Activated CD4-positive, CD25-positive, alpha-beta regulatory T cell treated with anti-CD3 and anti-CD28 coated beads, Interleukin-2, amount 50 U/mL, for 24 hours (primary cell): ENCODE results near the gene ARHGAP42.

Experiments used
- ATAC-seq, 2 donors: fragments of 150-1000 bp; cut with Tn5 transposase; one replicate each; pipeline ENCODE4 v1.10.0; 2021; ENCODE audit warnings: mild to moderate bottlenecking in 1 of 2, moderate library complexity in 1 of 2

The ARHGAP42 gene

DNA sequence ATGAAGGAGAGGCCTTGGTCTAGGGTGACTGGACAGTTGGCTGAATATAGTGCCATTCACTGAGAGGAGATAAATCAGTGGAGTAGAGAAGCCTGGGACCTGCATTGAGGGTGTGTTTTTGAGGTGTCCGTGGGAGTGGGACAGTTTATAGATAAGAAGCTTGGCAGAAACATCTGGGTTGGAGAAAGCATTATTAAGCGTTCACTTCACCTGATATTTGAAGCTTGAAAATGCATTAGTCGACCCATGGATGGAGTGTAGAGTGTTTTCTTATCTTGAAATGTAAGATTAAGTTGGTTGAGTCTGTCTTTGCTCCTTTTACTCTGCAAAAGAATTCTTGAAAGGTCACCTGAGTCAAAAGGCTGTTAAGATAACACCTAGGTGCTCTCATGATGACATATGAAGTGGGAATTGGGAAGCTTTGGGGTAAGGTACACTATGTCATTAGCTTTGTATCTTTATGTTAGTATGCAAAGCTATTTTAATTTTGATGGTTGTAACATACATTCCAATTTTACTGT is 160.7 kb downstream of the ARHGAP42 start:
- ATAC-seq: no peak

GRCh38 chr11:100849009-100849900 is 162.2 kb downstream of the ARHGAP42 start:
- ATAC-seq: no peak

DNA sequence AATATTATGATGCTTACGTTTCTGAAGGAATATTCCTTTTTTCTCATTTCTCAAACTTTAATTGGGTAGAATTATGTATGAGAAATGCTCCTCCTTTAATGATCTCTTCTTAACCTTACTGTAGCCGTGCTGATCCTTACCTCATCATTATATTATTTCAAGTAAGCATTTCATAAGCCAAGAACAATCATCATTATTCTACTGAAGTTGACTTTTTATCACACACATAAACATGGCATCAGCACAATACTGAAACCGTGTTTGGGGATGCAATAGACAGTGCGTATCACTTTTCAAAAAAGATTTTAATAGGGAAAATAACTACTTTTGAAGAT is 162.8 kb downstream of the ARHGAP42 start:
- ATAC-seq: no peak

GRCh38 chr11:100851147-100851546 is 164.1 kb downstream of the ARHGAP42 start:
- ATAC-seq: no peak

DNA sequence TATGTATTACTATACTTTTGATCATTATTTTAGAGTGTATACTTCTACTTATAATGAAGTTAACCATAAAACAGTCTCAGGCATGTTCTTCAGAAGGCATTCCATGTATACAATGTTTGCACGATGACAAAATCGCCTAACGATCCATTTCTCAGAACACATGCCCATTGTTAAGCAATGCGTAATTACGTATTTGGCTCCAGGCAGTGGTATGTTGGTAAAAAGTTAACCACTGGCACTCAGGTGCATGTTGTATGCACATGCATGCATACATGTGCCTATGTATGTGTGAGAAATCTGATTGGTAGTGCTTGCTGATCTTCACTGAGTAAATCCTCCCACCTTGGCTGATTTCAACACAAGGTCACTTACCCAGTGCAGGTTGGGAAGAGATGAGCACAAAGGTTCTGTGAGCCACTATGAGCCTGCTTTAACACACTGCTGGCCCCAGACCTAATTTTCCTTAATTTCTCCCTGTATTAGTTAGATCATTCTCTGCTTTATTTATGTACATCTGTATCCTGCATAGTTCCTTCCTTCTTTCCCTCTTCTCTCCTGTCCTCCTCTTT is 164.6 kb downstream of the ARHGAP42 start:
- no peak for ATAC-seq

DNA sequence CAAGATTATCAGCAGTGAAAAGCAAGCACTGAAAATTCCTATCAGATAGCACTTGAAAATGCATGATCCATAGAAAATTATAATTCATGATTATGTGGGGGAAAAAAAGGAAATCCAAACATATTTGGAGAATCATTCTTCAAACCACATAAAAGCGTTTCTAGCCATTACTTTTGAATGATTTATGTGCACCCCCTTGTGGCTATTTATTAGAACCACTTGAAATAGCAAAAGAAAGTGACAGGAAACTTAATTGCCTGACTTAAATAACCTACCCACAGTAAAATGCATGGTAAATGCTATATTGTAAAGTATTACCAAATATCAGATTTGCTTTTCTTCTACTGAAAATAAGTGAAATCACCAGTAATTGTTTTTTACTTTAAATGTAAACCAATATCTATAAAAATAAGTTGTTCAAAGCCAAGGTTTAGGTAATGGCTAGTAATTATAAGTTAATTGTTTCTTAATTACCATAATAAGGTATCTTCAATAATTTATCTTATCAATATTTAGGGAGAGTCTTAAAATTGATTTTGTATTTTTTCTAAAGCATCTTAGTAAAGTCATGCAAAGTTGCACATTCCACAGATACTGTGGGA is 168.5 kb downstream of the ARHGAP42 start:
- no peak for ATAC-seq

GRCh38 chr11:100857236-100858005 is 170.3 kb downstream of the ARHGAP42 start:
- ATAC-seq: no peak

GRCh38 chr11:100860318-100861155 is 173.4 kb downstream of the ARHGAP42 start:
- no peak for ATAC-seq

- no peak for ATAC-seq
These were observed 174.1 kb downstream of the ARHGAP42 start for GRCh38 chr11:100861212-100861611.

DNA sequence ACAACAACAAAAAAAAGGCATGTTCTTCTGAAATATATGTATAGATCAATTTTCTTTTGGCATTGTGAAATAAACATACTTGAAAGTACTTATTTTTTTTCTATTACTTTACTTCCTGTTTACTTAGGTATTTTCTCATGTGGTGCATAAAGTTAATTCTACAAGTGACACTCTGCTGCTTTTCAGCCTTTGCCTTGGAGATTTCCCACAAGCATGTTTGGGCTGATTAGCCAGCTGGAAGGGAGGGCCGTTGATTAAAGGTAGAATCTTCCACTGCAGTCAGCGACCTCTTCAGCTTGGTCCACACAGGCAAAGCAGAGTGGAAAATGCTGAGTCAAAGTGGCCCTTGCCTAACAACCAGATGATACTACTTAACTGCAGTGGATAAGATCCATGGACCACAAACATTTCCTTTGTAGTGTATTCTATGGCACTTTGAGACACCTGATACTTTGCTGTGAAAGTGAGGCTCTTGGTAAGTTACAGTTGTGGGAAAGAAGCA is 176.0 kb downstream of the ARHGAP42 start:
- no peak for ATAC-seq

DNA sequence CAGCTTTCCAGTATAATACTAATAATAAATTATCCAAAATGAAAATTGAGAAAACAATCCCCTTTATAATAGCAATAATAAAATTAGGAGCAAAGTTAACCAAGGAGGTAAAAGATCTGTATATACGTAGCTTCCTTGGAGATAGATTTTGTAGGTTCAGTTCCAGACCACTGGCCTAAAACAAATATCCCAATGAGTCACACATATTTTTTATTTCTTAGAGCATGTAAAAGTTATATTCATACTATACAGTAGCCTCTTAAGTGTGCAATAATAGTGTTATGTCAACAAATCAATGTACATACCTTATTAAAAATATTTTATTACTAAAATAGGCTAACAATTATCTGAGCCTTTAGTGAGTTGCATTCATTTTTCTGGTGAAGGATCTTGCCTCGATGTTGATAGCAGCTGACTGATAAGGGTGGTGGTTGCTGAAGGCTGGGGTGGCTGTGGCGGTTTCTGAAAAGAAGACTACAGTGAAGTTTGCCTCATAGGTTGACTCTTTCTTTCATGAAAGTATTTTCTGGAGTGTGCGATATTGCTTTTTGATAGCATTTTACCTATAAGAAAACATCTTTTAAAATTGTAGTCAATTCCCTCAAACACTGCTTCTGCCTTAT is 178.5 kb downstream of the ARHGAP42 start:
- ATAC-seq: no peak

DNA sequence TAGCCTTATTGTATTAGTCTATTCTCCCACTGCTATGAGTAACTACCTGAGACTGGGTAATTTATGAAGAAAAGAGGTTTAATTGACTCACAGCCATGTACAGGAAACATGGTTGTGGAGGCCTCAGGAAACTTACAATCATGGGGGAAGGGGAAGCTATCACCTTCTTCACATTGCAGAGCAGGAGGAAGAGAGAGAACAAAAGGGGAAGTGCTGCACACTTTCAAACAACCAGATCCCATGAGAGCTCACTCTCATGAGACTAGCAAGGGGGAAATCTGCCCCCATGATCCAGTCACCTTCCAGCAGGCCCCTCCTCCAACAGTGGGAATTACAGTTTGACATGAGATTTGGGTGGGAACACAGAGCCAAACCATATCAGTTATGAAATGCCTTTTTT is 179.4 kb downstream of the ARHGAP42 start:
- ATAC-seq: no peak

DNA sequence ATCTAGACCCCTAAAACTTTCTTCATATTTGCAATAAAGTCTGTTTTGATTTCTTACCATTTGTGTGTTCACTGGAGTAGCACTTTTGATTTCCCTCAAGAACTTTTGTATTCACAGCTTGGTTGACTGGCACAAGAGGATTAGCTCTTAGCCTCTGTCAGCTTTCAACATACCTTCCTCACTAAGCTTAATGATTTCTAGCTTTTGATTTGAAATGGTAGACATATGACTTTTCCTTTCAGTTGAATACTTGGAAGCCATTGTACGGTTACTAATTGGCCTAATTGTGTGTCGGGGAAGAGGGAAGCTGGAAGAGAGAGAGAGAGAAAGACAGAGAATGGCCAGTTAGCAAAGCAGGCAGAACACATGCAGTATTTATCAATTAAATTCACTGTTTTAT is 180.5 kb downstream of the ARHGAP42 start:
- ATAC-seq: no peak

DNA sequence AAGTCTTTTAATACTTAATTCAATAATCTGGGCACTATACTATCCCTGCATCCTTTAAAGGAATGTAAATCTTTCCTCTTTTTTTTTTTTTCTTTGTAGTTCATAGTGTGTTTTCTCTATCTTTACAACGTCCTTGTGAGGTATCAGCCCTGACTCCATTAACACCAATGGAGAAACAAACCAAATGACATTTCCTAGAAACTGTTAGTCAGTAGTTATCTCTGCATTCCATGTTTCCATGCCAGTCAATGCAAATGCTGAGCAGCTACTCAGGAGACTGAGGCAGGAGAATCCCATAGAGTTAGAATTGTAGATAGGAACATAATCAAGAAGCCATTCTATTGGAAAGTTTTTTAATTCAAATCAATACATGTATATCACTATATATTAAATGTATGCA is 182.2 kb downstream of the ARHGAP42 start:
- ATAC-seq: no peak

- no peak for ATAC-seq
These were observed 183.1 kb downstream of the ARHGAP42 start for GRCh38 chr11:100870138-100870537.

DNA sequence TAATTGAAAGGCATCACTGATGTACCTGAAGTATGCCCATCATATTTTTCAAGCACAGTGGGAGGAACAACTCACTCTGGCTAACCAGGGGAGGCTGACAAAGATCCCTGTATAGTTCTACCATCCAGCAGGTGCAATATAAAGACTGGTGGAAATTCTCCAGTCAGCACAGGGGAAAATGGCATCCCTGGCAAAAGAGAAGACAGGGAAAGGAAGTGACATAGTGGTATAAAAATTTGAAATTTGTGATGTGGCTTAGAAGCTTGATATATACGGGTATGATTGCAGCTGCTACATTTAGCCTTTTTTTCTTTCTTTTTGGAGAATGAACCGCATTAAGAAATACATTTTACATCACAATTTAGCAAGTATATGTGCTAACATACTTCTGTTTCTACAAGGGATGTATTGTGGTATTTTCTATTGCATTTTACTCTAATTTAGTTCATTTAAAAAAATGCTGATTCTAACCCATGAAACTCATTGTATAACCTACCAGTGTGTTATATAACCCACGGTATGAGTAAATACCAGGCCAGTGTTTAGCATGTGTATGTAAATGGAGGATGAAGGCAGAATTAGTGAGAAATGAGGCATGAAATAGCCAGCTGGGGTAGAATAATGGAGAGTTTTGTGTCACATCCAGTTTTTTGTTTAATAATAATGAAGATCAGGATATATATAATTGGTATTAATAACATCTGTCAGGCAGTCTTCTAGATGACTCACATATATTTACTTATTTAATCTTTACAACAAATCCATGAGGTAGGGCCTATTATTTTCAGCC is 186.1 kb downstream of the ARHGAP42 start:
- no peak for ATAC-seq

- ATAC-seq: no peak
These were observed 187.1 kb downstream of the ARHGAP42 start for GRCh38 chr11:100874203-100874602.

GRCh38 chr11:100875521-100875869 is 188.4 kb downstream of the ARHGAP42 start:
- no peak for ATAC-seq

DNA sequence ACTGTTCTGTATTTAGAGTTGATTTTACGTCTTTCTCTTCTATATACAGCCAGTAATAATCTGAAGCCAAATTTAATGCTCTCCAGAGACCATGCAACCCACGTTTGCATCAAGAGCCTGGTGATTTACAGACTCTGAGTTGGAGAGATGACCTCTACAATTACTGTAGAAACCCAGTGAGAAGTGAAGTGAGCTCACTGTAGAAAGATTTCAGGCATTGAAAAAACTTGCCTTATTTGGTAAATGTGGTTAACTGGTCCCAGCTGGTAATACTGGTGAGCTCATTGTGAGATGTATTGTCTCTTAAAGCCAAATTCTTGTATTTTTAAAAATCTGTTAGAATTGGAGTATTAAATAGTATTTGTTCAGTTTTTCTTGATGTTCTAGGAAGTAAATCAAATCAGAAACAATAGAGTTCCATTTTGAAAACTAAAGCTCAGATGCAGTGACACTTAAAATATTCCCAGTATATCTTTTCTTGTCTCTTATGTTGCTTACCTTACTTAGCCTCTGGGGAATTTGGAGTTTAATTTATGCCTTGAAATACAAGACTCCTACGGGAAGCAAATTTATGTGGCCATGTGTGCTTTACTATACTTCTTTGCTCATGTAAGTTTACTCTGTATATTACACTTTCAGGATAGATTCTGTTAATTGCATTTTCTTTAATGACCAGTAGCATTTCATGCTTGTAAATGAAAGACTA is 189.9 kb downstream of the ARHGAP42 start:
- ATAC-seq: no peak

DNA sequence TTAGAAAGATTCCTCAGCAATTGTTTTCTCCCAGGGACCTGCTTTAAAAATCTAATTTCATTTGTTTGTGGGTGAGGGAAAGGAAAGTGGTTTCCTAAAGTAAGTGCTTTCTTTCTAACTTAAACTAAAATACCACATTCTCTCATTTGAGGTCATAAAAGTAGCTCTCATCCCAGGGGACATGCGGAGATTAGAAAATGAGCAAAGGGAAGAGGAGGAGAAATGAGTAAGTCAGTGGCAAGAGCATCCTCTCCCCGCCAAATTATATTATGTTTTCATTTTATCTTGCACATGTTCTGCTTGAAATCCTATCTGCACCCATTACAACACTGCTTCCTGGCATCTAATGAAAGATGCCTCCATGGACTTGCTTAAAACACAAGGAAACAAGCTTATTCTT is 191.4 kb downstream of the ARHGAP42 start:
- ATAC-seq: no peak
